Skeletal muscle cell (primary cell): Measurements from ENCODE around the gene C16orf74.

Experiments used
- DNase-seq: peaks from one replicate; pipeline ENCODE4 v3.0.0-alpha.2; 2010; ENCODE audit warnings: low read depth
- H3K4me3 ChIP-seq: 2 replicates; pipeline ENCODE4 v1.5.1; 2011; ENCODE audit warnings: low read depth, mild to moderate bottlenecking, control low read depth, low read length, moderate library complexity

Gene C16orf74

DNA sequence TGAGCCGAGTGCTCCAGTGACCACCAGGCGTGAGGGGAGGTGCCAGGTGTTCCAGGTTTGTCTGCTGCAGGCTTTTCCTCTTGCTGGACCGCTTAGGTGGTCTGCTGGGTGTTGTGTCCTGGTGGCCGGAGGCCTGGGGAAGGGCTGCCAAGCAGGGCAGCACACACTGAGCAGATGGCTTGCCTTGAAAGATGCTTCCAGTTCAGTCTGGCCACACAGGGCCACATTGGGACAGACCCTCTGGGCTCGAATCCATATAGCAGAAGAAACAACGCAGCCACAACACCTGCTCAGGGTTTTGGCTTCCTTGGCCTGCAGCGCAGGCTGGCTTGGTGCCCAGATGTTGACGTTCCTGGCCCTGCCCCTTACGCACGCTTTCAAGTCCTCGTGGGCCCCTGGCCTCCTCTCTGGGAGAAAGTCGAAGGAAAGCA, 87.0 kb downstream of the C16orf74 start:
- H3K4me3 ChIP-seq = no peak overlapping the region
- DNase-seq = no peak

DNA sequence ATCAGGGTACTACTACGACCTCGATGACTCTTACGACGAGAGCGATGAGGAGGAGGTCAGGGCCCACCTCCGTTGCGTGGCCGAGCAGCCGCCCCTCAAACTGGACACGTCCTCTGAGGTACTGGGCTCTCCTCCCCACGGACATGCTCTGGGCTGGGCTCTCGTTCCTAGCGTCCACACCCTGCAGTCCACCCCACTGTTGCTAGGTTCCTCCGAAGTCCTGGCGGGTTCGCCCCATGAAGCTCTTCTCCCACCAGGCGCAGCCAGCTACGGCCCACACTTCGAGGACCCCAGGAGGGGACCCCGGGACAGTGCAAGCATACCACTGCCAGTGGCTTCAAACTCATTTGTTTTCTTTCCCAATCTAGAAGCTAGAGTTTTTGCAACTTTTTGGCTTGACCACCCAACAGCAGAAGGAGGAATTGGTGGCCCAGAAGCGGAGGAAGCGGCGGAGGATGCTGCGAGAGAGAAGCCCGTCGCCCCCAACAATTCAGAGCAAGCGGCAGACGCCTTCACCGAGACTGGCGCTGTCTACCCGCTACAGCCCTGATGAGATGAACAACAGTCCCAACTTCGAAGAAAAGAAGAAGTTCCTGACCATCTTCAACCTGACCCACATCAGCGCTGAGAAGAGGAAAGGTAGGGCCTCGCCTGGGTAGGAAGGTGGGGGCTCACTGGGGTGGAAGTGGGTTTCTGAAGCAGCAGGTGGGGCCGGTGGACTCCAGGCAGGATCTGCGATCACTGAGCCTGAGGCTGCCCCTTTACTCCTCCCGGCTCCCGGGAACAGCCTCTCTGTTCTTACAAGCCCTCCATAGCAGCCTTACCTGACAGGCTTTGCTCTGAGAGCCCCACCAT, 87.7 kb downstream of the C16orf74 start:
- DNase-seq = no peak
- H3K4me3 ChIP-seq = no peak overlapping the region

DNA sequence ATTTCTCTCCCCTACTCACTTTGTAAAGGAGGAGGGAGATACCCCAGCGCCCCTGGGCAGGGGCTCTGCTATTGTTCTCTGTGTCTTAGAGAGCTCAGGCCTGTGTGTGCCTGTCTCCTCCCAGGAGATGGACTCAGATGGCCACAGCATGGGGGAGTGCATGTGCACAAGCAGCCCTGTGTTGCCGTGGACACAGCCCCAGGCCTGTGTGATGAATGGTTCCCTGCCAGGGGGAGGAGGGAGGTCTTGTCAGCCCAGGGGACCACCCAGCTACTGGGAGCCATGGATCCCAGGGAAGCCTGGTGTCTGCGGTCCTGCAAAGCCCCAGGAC, 88.4 kb downstream of the C16orf74 start:
- no peak for DNase-seq

DNA sequence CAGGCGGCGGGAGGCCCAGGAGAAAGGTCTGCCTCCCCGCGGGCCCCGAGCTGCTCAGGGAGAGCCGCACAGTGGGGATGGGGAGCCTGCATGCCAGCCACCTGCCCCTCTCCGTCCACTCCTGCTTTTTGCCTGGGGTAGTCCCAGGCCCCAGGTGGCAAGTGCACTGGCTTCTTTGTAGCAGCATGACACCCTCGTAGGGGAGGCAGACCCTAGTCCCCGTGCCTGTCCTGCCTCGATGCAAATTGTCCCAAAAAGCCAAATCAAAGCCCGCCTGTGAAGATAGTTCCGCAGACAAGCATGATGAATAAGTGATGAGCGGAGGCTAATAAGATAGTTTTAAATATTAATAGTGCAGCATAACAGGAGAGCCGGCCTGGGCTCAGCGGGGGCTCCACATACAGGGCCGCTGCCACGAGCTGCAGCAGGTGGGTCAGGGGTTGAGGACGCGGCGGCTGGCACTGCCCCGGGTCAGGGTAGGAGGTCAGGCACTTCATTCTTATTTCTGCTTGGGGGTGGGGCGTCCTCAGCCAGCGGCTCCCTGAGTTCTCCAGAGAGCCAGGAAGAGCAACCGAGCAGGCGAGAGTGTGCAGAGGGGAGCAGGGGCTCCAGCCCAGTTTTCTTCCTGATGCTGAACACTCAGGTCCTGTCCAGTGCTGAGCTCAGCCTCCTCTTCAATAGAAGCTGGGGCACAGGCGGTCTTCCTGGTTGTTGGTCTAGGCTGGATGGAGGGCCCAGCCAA, 89.0 kb downstream of the C16orf74 start:
- H3K4me3 ChIP-seq = no peak overlapping the region
- no peak for DNase-seq

More for the DNA sequence above, 88.4 kb downstream of the C16orf74 start:
- H3K4me3 ChIP-seq = no peak overlapping the region

DNA sequence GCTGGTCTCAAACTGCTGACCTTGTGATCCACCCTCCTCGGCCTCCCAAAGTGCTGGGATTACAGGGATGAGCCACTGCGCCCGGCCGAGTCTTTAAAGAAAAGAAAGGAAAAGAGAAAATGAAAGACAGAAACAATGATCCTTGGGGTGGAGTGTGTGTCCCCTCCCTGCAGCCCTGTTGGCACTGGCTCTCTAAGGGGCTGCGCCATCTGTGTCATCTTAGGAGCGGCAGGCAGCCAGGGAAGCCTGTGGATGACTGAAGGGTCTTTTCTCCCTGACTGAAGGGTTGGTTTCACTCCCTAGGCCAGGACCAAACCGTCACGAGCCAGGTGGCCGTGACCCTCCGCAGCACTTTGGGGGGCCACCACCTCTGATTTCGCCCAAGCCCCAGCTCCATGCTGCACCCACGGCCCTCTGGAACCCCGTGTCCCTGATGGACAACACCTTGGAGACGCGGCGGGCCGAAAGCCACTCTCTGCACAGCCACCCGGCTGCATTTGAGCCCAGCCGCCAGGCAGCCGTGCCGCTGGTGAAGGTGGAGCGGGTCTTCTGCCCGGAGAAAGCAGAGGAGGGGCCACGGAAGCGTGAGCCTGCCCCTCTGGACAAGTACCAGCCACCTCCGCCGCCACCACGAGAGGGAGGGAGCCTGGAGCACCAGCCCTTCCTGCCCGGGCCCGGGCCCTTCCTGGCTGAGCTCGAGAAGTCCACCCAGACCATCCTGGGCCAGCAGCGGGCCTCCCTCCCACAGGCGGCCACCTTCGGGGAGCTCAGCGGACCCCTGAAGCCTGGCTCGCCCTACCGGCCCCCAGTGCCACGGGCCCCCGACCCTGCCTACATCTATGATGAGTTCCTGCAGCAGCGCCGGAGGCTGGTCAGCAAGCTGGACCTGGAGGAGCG, 89.8 kb downstream of the C16orf74 start:
- no peak overlapping the region for H3K4me3 ChIP-seq
- no peak for DNase-seq

DNA sequence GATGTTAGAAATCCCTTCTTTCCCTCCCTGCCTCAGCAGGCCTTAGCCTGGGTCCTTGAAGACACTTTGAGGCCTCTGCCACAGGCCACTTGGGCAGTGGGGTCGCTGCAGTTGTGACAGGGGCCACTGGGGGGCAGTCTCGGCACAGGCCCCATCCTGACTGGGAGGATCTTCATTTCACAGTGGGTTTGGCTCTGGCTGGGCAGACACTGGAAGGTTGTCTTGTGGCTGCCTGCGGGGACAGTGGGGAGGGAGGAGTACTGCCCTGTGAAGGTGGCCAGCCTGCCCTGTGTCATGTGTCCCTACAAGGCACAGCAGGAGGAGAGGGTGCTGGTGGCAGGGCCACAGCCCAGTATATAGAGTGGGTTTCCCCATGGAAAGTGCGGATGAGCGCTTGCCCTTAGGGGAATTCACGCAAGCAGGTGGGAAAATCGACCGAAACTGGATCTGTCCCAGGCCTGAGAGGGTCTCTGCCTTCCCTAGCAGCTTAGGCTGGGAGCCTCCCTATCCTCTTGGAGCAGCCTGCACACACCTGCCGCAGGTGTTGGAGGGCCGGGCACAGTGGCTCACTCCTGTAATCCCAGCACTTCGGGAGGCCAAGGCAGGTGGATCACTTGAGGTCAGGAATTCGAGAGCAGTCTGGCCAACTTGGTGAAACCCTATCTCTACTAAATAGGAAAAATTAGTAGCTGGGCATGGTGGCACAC, 90.9 kb downstream of the C16orf74 start:
- no peak for DNase-seq
- H3K4me3 ChIP-seq = no peak overlapping the region

DNA sequence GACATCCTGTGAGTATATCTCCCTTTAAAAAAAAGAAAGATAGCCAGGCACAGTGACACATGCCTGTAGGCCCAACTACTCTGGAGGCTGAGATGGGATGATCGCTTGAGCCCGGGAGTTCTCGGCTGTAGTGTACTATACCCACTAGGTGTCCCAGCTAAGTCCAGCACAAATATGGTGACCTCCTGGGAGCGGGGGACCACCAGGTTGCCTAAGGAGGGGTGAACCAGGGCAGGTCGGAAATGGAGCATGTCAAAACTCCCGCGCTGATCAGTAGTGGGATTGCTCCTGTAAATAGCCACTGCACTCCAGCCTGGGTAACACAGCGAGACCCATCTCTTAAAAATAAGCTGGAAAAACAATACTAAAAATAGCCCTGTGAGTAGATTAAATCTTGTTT, 91.6 kb downstream of the C16orf74 start:
- no peak overlapping the region for H3K4me3 ChIP-seq
- DNase-seq = no peak

DNA sequence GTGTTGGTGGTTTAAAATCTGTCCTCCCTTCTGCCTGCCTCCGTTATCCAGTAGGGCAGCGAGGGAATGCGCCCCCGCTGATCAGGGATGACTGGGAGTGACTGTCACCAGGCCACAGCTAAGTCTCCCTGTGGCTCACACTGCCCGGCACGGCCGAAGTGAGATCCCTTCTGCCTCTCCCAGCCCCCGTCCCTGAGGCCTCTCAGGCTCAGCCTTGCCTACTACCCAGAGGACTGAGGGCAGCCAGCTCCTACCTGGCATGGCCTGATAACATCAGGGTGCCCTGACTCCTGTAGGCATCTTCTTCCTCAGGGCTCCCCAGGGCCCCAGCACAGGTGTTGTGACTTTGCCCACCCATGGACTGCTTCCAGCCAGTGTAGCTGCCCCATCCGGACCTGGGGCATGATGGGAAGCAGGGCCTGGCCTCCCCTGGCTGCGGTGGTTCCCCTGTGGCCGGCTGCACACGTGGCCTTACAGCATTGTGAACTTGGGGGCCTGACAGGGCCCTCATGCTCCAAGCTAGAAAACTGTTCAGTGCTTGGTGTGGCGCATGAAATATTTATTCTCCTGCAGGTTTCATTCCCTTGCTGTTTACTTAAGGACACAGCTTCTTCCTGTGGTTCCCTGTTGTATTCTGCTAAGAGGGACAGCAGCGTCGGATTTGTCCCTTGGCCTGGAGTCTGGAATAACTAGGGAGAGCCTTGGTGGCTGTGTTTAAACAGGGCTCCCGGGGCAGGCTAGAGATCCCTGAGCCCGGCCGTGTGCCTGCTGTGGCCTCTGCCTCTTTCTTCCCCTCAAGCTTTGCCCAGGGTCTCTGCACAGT, 92.2 kb downstream of the C16orf74 start:
- DNase-seq = no peak

DNA sequence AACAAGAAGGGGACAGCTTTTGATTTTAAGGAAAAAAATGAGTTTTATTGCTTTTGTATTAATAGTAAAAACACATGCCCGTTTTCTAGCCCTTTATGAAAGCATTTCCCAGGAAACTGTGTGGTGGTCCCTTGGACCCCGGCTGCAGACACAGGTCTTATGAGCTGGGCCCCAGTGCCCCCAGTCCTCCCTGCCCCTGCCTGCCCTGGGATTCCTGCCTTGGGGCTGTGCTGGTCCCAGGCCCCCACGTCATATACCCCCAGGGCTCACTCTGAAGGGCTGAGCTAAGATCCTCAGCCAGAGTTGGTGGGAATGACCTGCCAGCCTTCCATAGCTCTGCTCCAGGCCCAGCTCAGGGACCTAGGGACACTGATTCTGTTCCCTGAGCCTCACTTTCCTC, 92.9 kb downstream of the C16orf74 start:
- no peak for DNase-seq

More for the DNA sequence above, 92.2 kb downstream of the C16orf74 start:
- H3K4me3 ChIP-seq = no peak overlapping the region

More for the DNA sequence above, 92.9 kb downstream of the C16orf74 start:
- H3K4me3 ChIP-seq = no peak overlapping the region
